SK-N-SH treated with all-trans-retinoic acid at 6 μM for 48 hours (cell line): ENCODE data around the gene SCN7A.
"Not testable (repeated sequence)": the region's sequence is repeated elsewhere in the genome, so short reads cannot be mapped to it uniquely, and the experiment has no call there.

Experiments used
- BACH2 ChIP-seq: fragments of 250-450 bp; sonication (Bioruptor Pico); IDR thresholded peaks from 2 replicates; pipeline ENCODE4 v1.9.0; 2021; ENCODE audit warnings: mild to moderate bottlenecking, borderline replicate concordance
- ISL1 ChIP-seq: fragments of 250-450 bp; sonication (Bioruptor Pico); IDR thresholded peaks from 2 replicates; pipeline ENCODE4 v2.1.2; 2022; ENCODE audit warnings: mild to moderate bottlenecking, moderate library complexity
- ZFP3 ChIP-seq: fragments of 250-450 bp; sonication (Bioruptor Pico); IDR thresholded peaks from 2 replicates; pipeline ENCODE4 v1.5.0; 2020; ENCODE audit warnings: mild to moderate bottlenecking, moderate library complexity
- ZFP30 ChIP-seq: fragments of 450-650 bp; formaldehyde crosslinking; IDR thresholded peaks from 2 replicates; pipeline ENCODE4 v1.5.0; 2022; ENCODE audit warnings: mild to moderate bottlenecking, moderate library complexity
- ZNF8 ChIP-seq: fragments of 450-650 bp; formaldehyde crosslinking; IDR thresholded peaks from 2 replicates; pipeline ENCODE4 v1.5.0; 2020; ENCODE audit warnings: mild to moderate bottlenecking, moderate library complexity
- TF ChIP-seq, protein P1 (sequence below): fragments of 250-450 bp; sonication (Bioruptor Pico); IDR thresholded peaks from 2 replicates; pipeline ENCODE4 v1.5.1; 2020; ENCODE audit warnings: low read depth, mild to moderate bottlenecking, moderate library complexity

DNA sequence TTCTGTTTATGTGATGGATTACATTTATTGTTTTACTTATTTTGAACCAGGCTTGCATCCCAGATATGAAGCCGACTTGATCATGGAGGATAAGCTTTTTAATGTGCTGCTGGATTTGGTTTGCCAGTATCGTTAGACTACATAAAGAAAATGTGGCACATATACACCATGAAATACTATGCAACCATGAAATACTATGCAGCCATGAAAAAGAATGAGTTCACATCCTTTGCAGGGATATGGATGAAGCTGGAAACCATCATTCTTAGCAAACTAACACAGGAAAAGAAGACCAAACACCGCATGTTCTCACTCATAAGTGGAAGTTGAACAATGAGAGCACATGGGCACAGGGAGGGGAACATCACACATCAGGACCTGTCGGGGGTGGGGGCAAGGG, 38.2 kb downstream of the SCN7A start:
- not testable (repeated sequence) for TF ChIP-seq ZNF8 (CRISPR knock-in tag); ZFP3 (CRISPR knock-in tag); BACH2 (CRISPR knock-in tag); ISL1 (CRISPR knock-in tag); ZFP30
- TF ChIP-seq, protein P1, sequence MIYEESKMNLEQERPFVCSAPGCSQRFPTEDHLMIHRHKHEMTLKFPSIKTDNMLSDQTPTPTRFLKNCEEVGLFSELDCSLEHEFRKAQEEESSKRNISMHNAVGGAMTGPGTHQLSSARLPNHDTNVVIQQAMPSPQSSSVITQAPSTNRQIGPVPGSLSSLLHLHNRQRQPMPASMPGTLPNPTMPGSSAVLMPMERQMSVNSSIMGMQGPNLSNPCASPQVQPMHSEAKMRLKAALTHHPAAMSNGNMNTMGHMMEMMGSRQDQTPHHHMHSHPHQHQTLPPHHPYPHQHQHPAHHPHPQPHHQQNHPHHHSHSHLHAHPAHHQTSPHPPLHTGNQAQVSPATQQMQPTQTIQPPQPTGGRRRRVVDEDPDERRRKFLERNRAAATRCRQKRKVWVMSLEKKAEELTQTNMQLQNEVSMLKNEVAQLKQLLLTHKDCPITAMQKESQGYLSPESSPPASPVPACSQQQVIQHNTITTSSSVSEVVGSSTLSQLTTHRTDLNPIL (CRISPR knock-in tag): not testable (repeated sequence)
